HCT116 (cell line): ENCODE results near the gene USP1. TPM values are rescaled to one million over a fixed set of nuclear protein-coding genes. Genes with fewer than 3 reads are reported as not detected.

Source experiments
- ATAC-seq: fragments of 200-7000 bp; cut with Tn5 transposase; 2 replicates; pipeline ENCODE4 v1.9.1; 2020; ENCODE audit warnings: mild to moderate bottlenecking, moderate library complexity
- BruUV-seq: library from RNA; stranded (reverse); fragments of 400-500 nt; replicated peaks from 2 replicates; lab custom pipeline; 2021; lab: Mats Ljungman, UMichigan
- CTCF ChIA-PET: fragments of 300-600 bp; sonication (Branson Sonifier 250); formaldehyde crosslinking; loops from one replicate; lab custom pipeline; 2021; ENCODE audit warnings: antibody characterized with exemption; lab: Charles Lee
- POLR2A ChIA-PET: fragments of 300-600, 350-600 bp; sonication (Branson Sonifier 250); formaldehyde crosslinking; loops from one replicate; lab custom pipeline; 2021; ENCODE audit warnings: antibody characterized with exemption; lab: Charles Lee
- RAD21 ChIA-PET, 2 experiments: fragments of 300-600 bp; sonication (Branson Sonifier 250); formaldehyde crosslinking; loops; one replicate each; lab custom pipeline; 2023; ENCODE audit warnings: low total read pairs in 2 of 2; ENCODE audit not compliant: uncharacterized antibody in 2 of 2, unreplicated experiment in 2 of 2, low non-redundant PET in 1 of 2; lab: Charles Lee
- DNase-seq: peaks from one replicate; pipeline ENCODE4 v3.0.0-alpha.2; 2010; ENCODE audit warnings: low read depth, low spot score
- H2AFZ ChIP-seq: fragments of 200-600 bp; shearing (Covaris generic), sonication (generic); 2 replicates; pipeline ENCODE4 v1.6.1; 2017; ENCODE audit warnings: low read depth, mixed run types, mixed read lengths, antibody characterized with exemption, low read length; ENCODE audit not compliant: poor library complexity, severe bottlenecking
- H3K27ac ChIP-seq: 2 replicates; pipeline ENCODE4 v1.5.1; 2012; ENCODE audit warnings: low read depth, low read length
- H3K27me3 ChIP-seq: fragments of 200-600 bp; sonication (generic); 2 replicates; pipeline ENCODE4 v1.6.1; 2016; ENCODE audit warnings: mixed run types, low read length, mixed read lengths; ENCODE audit not compliant: insufficient read depth
- H3K36me3 ChIP-seq, 2 experiments: fragments of 200-500 bp in 1 of 2; fragments of 200-600 bp in 1 of 2; sonication (Bioruptor generic) in 1 of 2; sonication (generic) in 1 of 2; 2 replicates each; pipeline versions ENCODE4 v1.5.1 to v1.6.1; 2014 to 2016; ENCODE audit warnings: low read length in 2 of 2, inconsistent platforms in 1 of 2, mixed read lengths in 1 of 2, mixed run types in 1 of 2; ENCODE audit not compliant: insufficient read depth in 2 of 2, control insufficient read depth in 1 of 2
- H3K4me1 ChIP-seq, 2 experiments: fragments of 200-600 bp in 1 of 2; sonication (generic) in 1 of 2; 2 replicates each; pipeline versions ENCODE4 v1.5.1 to v1.6.1; 2012 to 2017; ENCODE audit warnings: low read length in 2 of 2, inconsistent platforms in 1 of 2, mild to moderate bottlenecking in 1 of 2, mixed read lengths in 1 of 2, mixed run types in 1 of 2, moderate library complexity in 1 of 2; ENCODE audit not compliant: insufficient read depth in 2 of 2, control insufficient read depth in 1 of 2
- H3K4me2 ChIP-seq: fragments of 200-600 bp; sonication (generic); 2 replicates; pipeline ENCODE4 v1.6.1; 2017; ENCODE audit warnings: mixed run types, low read length, mixed read lengths
- H3K4me3 ChIP-seq, 2 experiments: fragments of 200-600 bp in 1 of 2; sonication (generic) in 1 of 2; replicated peaks in 1 of 2; 2 replicates each; pipeline ENCODE4 v1.5.1; 2011 to 2016; ENCODE audit warnings: low read length in 2 of 2, control low read depth in 1 of 2, low read depth in 1 of 2, mild to moderate bottlenecking in 1 of 2, mixed read lengths in 1 of 2, mixed run types in 1 of 2
- H3K79me2 ChIP-seq: fragments of 200-600 bp; sonication (generic); 2 replicates; pipeline ENCODE4 v1.6.1; 2017; ENCODE audit warnings: mild to moderate bottlenecking, mixed run types, low read length, moderate library complexity, mixed read lengths; ENCODE audit not compliant: insufficient read depth
- H3K9ac ChIP-seq: fragments of 200-600 bp; sonication (generic); 2 replicates; pipeline ENCODE4 v1.6.1; 2016; ENCODE audit warnings: low read length, mixed read lengths
- H3K9me2 ChIP-seq: fragments of 200-600 bp; sonication (generic), shearing (Covaris generic); 2 replicates; pipeline ENCODE4 v1.6.1; 2017; ENCODE audit warnings: mixed run types, mild to moderate bottlenecking, moderate library complexity; ENCODE audit not compliant: insufficient read depth
- H3K9me3 ChIP-seq, 2 experiments: fragments of 200-500 bp in 1 of 2; fragments of 200-600 bp in 1 of 2; sonication (Bioruptor generic) in 1 of 2; sonication (generic) in 1 of 2; 2 replicates each; pipeline ENCODE4 v1.6.1; 2014 to 2017; ENCODE audit warnings: low read length in 2 of 2, mixed read lengths in 2 of 2, inconsistent platforms in 1 of 2, low read depth in 1 of 2, mild to moderate bottlenecking in 1 of 2, mixed run types in 1 of 2, moderate library complexity in 1 of 2; ENCODE audit not compliant: control insufficient read depth in 1 of 2, insufficient read depth in 1 of 2
- H4K20me1 ChIP-seq: fragments of 200-600 bp; sonication (generic), shearing (Covaris generic); 2 replicates; pipeline ENCODE4 v1.6.1; 2017; ENCODE audit warnings: mixed run types, mild to moderate bottlenecking, moderate library complexity; ENCODE audit not compliant: insufficient read depth
- CEBPB ChIP-seq: IDR thresholded peaks from 2 replicates; pipeline ENCODE4 v1.6.1; 2012; ENCODE audit warnings: low read depth
- EGR1 ChIP-seq: IDR thresholded peaks from 2 replicates; pipeline ENCODE4 v1.6.1; 2012; ENCODE audit warnings: low read depth
- EZH2phosphoT487 ChIP-seq: fragments of 200-600 bp; IDR thresholded peaks from 2 replicates; pipeline ENCODE4 v1.6.1; 2018; ENCODE audit warnings: antibody characterized with exemption, borderline replicate concordance
- FOSL1 ChIP-seq: IDR thresholded peaks from 2 replicates; pipeline ENCODE4 v1.6.1; 2012; ENCODE audit warnings: low read depth
- JUND ChIP-seq: IDR thresholded peaks from 2 replicates; pipeline ENCODE4 v1.6.1; 2012
- POLR2A ChIP-seq: IDR thresholded peaks from 2 replicates; pipeline ENCODE4 v1.7.0; 2011; ENCODE audit warnings: borderline replicate concordance; ENCODE audit not compliant: insufficient read depth, insufficient read length; ENCODE audit errors: extremely low read depth
- RAD21 ChIP-seq: IDR thresholded peaks from 2 replicates; pipeline ENCODE4 v1.6.1; 2012; ENCODE audit warnings: low read depth, mild to moderate bottlenecking
- SP1 ChIP-seq: IDR thresholded peaks from 2 replicates; pipeline ENCODE4 v1.6.1; 2012; ENCODE audit warnings: low read depth
- SRF ChIP-seq: IDR thresholded peaks from 2 replicates; pipeline ENCODE4 v1.6.1; 2012; ENCODE audit warnings: low read depth
- YY1 ChIP-seq: IDR thresholded peaks from 2 replicates; pipeline ENCODE4 v1.6.1; 2011; ENCODE audit warnings: low read length, low read depth, moderate library complexity, mild to moderate bottlenecking; ENCODE audit not compliant: insufficient replicate concordance; ENCODE audit errors: extremely low read depth
- ZNF274 ChIP-seq: fragments of 200-500 bp; sonication (Bioruptor generic); IDR thresholded peaks from 2 replicates; pipeline ENCODE4 v1.6.1; 2014; ENCODE audit warnings: mild to moderate bottlenecking, low read depth, low read length, inconsistent platforms
- intact Hi-C: fragments of 100-400 bp; cut with micrococcal nuclease; formaldehyde crosslinking; loops from 2 replicates; pipeline ENCODE4 v1.10.0; 2022
- total RNA-seq: library from RNA; stranded (reverse); gene quantifications from one replicate; pipeline ENCODE4 v1.2.1, GENCODE V29; 2021; ENCODE audit not compliant: unreplicated experiment
- TF ChIP-seq, protein P1 (sequence below): IDR thresholded peaks from 2 replicates; pipeline ENCODE4 v1.6.1; 2012
- TF ChIP-seq, protein P2 (sequence below), 3 experiments: fragments of 200-600 bp in 1 of 3; sonication (generic) in 1 of 3; IDR thresholded peaks in 2 of 3; conservative IDR thresholded peaks in 1 of 3; 2 replicates each; pipeline ENCODE4 v1.5.1; 2012 to 2017; ENCODE audit warnings: low read depth in 2 of 3, low read length in 2 of 3, antibody characterized with exemption in 1 of 3, borderline replicate concordance in 1 of 3, control low read depth in 1 of 3, mild to moderate bottlenecking in 1 of 3, mixed read lengths in 1 of 3, mixed run types in 1 of 3, moderate library complexity in 1 of 3; ENCODE audit not compliant: insufficient read depth in 1 of 3
- TF ChIP-seq, protein P3 (sequence below): IDR thresholded peaks from 2 replicates; pipeline ENCODE4 v1.6.1; 2011; ENCODE audit warnings: mild to moderate bottlenecking, low read length, moderate library complexity; ENCODE audit not compliant: insufficient replicate concordance; ENCODE audit errors: extremely low read depth
- TF ChIP-seq, protein P4 (sequence below): IDR thresholded peaks from 2 replicates; pipeline ENCODE4 v1.6.1; 2012

Gene USP1
- total RNA-seq, 1 experiment from 2014 or later: 37.8 TPM

DNA sequence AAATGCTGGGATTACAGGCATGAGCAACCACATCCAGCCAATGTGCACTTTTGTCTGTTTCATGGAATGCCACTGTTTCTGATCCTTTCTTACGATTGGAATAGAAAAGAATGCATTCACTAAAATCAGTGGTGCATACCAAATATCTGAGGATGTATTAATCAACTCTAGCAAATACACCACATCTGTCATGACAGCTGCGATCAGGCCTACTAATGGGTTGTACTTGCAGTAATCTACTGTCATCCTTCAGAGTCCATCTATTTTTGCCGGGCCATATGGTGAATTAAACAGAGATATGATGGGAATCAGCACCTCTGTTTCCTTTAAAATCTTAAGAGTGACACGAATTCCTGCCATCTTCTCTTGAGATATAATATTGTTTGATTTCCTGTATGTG lies 8.5 kb upstream of the USP1 start:
- H3K4me2 ChIP-seq: no peak overlapping the region
- no peaks in the 10 kb centered on the region for H3K27me3 ChIP-seq
- no peaks in the 10 kb centered on the region for H3K9me3 ChIP-seq
- RAD21 ChIA-PET: no interaction called here
- H2AFZ ChIP-seq: no peak overlapping the region
- TF ChIP-seq EZH2phosphoT487 (no peak), POLR2A (no peak), CEBPB (no peak), SRF (no peak), JUND (no peak)
- TF ChIP-seq, protein P1, sequence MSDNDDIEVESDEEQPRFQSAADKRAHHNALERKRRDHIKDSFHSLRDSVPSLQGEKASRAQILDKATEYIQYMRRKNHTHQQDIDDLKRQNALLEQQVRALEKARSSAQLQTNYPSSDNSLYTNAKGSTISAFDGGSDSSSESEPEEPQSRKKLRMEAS: no peak
- peaks cover 0 to 11% of the 10 kb centered on the region in 2 experiments; a peak in 3 of 4 replicates for H3K4me1 ChIP-seq
- no peak overlapping the region for H3K9ac ChIP-seq
- intact Hi-C loops: no loop called here
- H3K27ac ChIP-seq: no peak overlapping the region
- no peak for ATAC-seq
- POLR2A ChIA-PET: no interaction called here
- no peak for DNase-seq
- H3K4me3 ChIP-seq: no peak overlapping the region
- CTCF ChIA-PET: no interaction called here
- no peaks in the 10 kb centered on the region for H3K79me2 ChIP-seq
- H3K36me3 ChIP-seq: no peaks in the 10 kb centered on the region
- no peaks in the 10 kb centered on the region for H4K20me1 ChIP-seq
- no TSS peak for BruUV-seq
- no peaks in the 10 kb centered on the region for H3K9me2 ChIP-seq

DNA sequence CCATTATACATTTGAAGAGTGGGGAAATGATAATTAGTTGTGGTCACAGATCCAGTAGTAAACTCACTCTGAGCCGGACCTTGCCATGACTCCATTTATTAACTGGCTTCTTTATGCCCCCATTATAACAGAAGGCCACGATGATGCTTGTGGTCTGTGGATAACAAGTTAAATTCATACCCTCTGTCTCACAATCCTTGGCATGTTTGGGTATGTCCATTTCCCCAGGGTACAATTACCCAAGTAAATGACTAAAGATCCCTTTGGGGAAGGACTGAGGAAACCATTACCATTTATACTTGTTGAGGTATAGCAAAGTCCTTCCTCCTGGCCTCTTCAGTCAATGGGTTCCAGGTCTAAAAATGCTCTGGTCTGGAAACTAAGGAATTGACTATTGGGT lies 7.3 kb upstream of the USP1 start:
- intact Hi-C loops: no loop called here
- no peak overlapping the region for H3K9ac ChIP-seq
- no peak overlapping the region for H3K27ac ChIP-seq
- no peak for TF ChIP-seq POLR2A
- TF ChIP-seq, protein P2, sequence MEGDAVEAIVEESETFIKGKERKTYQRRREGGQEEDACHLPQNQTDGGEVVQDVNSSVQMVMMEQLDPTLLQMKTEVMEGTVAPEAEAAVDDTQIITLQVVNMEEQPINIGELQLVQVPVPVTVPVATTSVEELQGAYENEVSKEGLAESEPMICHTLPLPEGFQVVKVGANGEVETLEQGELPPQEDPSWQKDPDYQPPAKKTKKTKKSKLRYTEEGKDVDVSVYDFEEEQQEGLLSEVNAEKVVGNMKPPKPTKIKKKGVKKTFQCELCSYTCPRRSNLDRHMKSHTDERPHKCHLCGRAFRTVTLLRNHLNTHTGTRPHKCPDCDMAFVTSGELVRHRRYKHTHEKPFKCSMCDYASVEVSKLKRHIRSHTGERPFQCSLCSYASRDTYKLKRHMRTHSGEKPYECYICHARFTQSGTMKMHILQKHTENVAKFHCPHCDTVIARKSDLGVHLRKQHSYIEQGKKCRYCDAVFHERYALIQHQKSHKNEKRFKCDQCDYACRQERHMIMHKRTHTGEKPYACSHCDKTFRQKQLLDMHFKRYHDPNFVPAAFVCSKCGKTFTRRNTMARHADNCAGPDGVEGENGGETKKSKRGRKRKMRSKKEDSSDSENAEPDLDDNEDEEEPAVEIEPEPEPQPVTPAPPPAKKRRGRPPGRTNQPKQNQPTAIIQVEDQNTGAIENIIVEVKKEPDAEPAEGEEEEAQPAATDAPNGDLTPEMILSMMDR (IDR thresholded peaks at IDR 0.05 in 2 of 3, conservative IDR thresholded peaks at IDR 0.05 in 1 of 3; ENCODE audit: borderline replicate concordance in 1 of 3, insufficient read depth in 1 of 3, low read depth in 2 of 3, low read length in 2 of 3): no peak
- TF ChIP-seq, protein P3, sequence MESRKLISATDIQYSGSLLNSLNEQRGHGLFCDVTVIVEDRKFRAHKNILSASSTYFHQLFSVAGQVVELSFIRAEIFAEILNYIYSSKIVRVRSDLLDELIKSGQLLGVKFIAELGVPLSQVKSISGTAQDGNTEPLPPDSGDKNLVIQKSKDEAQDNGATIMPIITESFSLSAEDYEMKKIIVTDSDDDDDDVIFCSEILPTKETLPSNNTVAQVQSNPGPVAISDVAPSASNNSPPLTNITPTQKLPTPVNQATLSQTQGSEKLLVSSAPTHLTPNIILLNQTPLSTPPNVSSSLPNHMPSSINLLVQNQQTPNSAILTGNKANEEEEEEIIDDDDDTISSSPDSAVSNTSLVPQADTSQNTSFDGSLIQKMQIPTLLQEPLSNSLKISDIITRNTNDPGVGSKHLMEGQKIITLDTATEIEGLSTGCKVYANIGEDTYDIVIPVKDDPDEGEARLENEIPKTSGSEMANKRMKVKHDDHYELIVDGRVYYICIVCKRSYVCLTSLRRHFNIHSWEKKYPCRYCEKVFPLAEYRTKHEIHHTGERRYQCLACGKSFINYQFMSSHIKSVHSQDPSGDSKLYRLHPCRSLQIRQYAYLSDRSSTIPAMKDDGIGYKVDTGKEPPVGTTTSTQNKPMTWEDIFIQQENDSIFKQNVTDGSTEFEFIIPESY: no peak
- no peak for TF ChIP-seq SRF
- TF ChIP-seq FOSL1: no peak
- TF ChIP-seq, protein P1: no peak
- TF ChIP-seq EGR1: no peak
- no peak for TF ChIP-seq ZNF274
- TF ChIP-seq, protein P4, sequence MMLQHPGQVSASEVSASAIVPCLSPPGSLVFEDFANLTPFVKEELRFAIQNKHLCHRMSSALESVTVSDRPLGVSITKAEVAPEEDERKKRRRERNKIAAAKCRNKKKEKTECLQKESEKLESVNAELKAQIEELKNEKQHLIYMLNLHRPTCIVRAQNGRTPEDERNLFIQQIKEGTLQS: no peak
- no peak for TF ChIP-seq SP1
- no peak for TF ChIP-seq RAD21
- no peak for TF ChIP-seq YY1
- H2AFZ ChIP-seq: no peak overlapping the region
- H3K4me1 ChIP-seq: peaks cover 0 to 4% of the 10 kb centered on the region in 2 experiments; a peak in 3 of 4 replicates
- no peak for DNase-seq
- ChIA-PET CTCF (no interaction called here), POLR2A (no interaction called here), RAD21 (no interaction called here)
- H3K79me2 ChIP-seq: no peaks in the 10 kb centered on the region
- H3K9me2 ChIP-seq: no peaks in the 10 kb centered on the region
- H3K4me2 ChIP-seq: no peak overlapping the region
- no peaks in the 10 kb centered on the region for H3K27me3 ChIP-seq
- no peaks in the 10 kb centered on the region for H3K36me3 ChIP-seq
- no peaks in the 10 kb centered on the region for H3K9me3 ChIP-seq
- no TSS peak for BruUV-seq
- no peak for ATAC-seq
- no peaks in the 10 kb centered on the region for H4K20me1 ChIP-seq
- H3K4me3 ChIP-seq: no peak overlapping the region
